GM10266 (cell line): ENCODE data around the gene GPATCH4.
A peak's percentile ranks its signal among the peaks of the same experiment; 100 is the strongest.

Experiments
- DNase-seq: peaks from one replicate; pipeline ENCODE4 v3.0.0; 2012; ENCODE audit errors: extremely low spot score
- CTCF ChIP-seq: IDR thresholded peaks from 2 replicates; pipeline ENCODE4 v1.5.1; 2012; ENCODE audit warnings: mild to moderate bottlenecking, low read depth; ENCODE audit not compliant: control insufficient read depth, insufficient read depth; ENCODE audit errors: missing control alignments

The GPATCH4 gene

GRCh38 chr1:156574039-156574633, 27.1 kb downstream of the GPATCH4 start:
- TF ChIP-seq CTCF, result no peak
- DNase-seq, result no peak

- no peak for DNase-seq
- TF ChIP-seq CTCF, result no peak
Observed at GRCh38 chr1:156572663-156573018, 28.6 kb downstream of the GPATCH4 start.

- peak; percentile 88 for DNase-seq
- TF ChIP-seq CTCF, result no peak
Observed at GRCh38 chr1:156571919-156572662, 29.2 kb downstream of the GPATCH4 start, which contains the start of gene IQGAP3. Gene IQGAP3, minus strand, starts transcription at chr1:156572565. Its CDS starts 36 bp downstream, at chr1:156572529.

GRCh38 chr1:156571261-156571852, 29.9 kb downstream of the GPATCH4 start:
- DNase-seq, result no peak
- no peak for TF ChIP-seq CTCF

GRCh38 chr1:156566436-156566835, 34.8 kb downstream of the GPATCH4 start:
- no peak for TF ChIP-seq CTCF
- no peak for DNase-seq

GRCh38 chr1:156565519-156565918, 35.8 kb downstream of the GPATCH4 start:
- DNase-seq, result no peak
- no peak for TF ChIP-seq CTCF

GRCh38 chr1:156560585-156561163, 40.6 kb downstream of the GPATCH4 start:
- TF ChIP-seq CTCF, result no peak
- no peak for DNase-seq
